ENCODE measurements around the gene RIT1. TPM values are rescaled to one million over a fixed set of nuclear protein-coding genes. Genes with fewer than 3 reads are reported as not detected.

RIT1 gene
- total RNA-seq, 1 donor from 2014 or later: 34.3 TPM

DNA sequence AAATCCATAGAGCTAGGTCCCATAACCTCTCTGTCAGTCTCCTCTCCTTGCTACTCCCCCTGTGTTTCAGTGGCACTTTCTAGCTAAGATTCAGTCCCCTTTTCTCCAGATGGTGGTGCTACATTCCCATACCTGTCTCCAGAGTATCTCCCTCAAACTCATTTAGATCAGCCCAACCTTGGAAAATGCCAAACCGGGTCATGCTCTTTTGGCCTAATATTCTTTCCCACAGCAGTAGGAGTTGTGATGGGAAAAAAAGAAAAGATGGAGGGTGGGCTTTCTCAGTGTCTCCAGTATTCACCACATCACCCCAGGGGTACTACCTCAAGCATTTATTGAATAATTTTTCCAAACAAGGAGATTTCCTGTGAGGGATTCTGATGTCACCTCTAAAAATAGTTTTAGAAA is 27.1 kb upstream of the RIT1 start:
- DNase-seq (ENCODE audit: low spot score in 2 of 2, unreplicated experiment in 2 of 2): no peak
- TF ChIP-seq, protein P1, sequence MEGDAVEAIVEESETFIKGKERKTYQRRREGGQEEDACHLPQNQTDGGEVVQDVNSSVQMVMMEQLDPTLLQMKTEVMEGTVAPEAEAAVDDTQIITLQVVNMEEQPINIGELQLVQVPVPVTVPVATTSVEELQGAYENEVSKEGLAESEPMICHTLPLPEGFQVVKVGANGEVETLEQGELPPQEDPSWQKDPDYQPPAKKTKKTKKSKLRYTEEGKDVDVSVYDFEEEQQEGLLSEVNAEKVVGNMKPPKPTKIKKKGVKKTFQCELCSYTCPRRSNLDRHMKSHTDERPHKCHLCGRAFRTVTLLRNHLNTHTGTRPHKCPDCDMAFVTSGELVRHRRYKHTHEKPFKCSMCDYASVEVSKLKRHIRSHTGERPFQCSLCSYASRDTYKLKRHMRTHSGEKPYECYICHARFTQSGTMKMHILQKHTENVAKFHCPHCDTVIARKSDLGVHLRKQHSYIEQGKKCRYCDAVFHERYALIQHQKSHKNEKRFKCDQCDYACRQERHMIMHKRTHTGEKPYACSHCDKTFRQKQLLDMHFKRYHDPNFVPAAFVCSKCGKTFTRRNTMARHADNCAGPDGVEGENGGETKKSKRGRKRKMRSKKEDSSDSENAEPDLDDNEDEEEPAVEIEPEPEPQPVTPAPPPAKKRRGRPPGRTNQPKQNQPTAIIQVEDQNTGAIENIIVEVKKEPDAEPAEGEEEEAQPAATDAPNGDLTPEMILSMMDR (IDR thresholded peaks at IDR 0.05; ENCODE audit: unreplicated experiment): no peak
- H3K27ac Mint-ChIP-seq: no peak overlapping the region
- no peak overlapping the region for H3K4me3 Mint-ChIP-seq
- H3K4me1 Mint-ChIP-seq: peaks cover 22% of the 10 kb centered on the region
- no peaks in the 10 kb centered on the region for H3K27me3 Mint-ChIP-seq (ENCODE audit: low read depth)
- H3K9me3 Mint-ChIP-seq: no peaks in the 10 kb centered on the region
- H3K36me3 Mint-ChIP-seq: no peaks in the 10 kb centered on the region

DNA sequence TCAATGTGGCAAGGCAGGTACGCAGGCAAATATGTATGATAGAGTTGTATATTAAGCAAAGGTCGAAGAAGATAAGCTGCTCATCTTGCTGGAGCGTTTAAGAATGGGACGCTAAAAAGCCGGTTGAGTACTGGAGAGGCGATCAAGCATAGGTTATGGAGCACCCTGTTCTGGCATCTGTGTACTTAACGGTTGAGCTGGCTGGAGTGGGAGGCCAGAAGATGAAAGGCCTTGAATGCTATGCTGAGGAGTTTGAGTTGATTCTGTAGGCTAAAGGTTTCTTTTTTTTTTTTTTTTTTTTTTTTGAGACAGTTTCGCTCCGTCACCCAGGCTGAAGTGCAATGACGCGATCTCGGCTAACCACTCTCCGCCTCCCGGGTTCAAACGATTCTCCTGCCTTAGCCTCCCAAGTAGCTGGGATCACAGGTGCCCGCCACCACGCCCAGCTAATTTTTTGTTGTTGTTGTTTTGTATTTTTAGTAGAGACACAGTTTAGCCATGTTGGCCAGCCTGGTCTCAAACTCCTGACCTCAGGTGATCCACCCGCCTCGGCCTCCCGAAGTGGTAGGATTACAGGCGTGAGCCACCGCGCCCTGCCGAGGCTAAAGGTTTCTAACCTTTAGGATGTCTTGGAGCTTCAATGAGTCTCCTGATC is 23.9 kb upstream of the RIT1 start:
- no peaks in the 10 kb centered on the region for H3K9me3 Mint-ChIP-seq
- DNase-seq (ENCODE audit: low spot score in 2 of 2, unreplicated experiment in 2 of 2): no peak
- TF ChIP-seq, protein P1 (IDR thresholded peaks at IDR 0.05; ENCODE audit: unreplicated experiment): no peak
- H3K4me3 Mint-ChIP-seq: no peak overlapping the region
- H3K36me3 Mint-ChIP-seq: peaks cover 7% of the 10 kb centered on the region
- no peak overlapping the region for H3K27ac Mint-ChIP-seq
- H3K4me1 Mint-ChIP-seq: peaks cover 30% of the 10 kb centered on the region
- H3K27me3 Mint-ChIP-seq (ENCODE audit: low read depth): no peaks in the 10 kb centered on the region

DNA sequence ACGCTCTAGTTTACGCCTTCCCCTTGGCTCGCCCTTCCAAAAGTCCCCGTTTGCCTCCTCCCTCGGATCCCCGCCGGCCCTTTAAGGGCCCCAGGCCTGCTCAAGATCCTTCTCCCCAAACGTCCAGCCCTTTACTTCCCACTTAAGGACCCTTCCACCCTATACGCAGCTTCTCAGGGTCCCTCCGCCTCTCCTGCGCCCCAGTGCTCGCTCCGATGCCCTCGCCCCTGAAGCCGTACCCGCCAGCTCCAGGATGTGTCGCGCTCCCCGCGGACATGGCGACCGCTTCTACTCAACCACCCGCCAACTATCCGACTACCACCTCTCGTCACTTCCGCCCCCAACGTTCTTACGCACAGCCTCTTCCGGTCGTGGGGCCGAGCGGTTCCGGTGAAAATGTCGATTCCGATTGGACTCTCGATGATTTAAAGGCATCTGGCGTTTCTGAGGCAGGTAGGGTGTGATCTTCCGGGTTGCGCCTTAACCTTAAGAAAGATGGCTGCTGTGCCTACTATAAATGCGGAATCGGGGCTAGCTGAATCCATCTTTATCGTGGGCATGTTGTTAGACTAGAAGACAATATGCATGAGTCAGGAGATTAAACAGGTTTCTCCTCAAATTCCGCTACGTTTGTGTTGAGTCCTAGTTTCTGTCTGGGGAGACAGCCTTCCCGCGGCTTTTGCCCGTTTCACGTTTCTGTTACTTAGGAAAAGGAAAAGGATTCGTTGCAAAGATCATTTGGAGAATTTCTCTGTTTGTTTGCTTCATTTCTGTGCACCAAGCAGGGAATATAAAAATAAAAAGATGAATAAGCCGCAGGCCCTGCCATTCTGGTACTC is 23.2 kb upstream of the RIT1 start, which contains the start of gene KHDC4:
Gene KHDC4, minus strand, starts transcription at position 317 of the 839 bp plus-strand sequence. Its CDS starts 40 bp downstream, at position 277.
- Mint-ChIP-seq H3K4me1 (peaks cover 28% of the 10 kb centered on the region), H3K4me3 (no peak within 1 kb of the TSS), H3K27ac (no peak within 1 kb of the TSS), H3K27me3 (ENCODE audit: low read depth) (no peaks in the 10 kb centered on the region), H3K9me3 (no peaks in the 10 kb centered on the region), H3K36me3 (peaks cover 10% of the 10 kb centered on the region)
- TF ChIP-seq, protein P1 (IDR thresholded peaks at IDR 0.05; ENCODE audit: unreplicated experiment): no peak
- peak; percentile 74 to 86 for DNase-seq (ENCODE audit: low spot score in 2 of 2, unreplicated experiment in 2 of 2)

DNA sequence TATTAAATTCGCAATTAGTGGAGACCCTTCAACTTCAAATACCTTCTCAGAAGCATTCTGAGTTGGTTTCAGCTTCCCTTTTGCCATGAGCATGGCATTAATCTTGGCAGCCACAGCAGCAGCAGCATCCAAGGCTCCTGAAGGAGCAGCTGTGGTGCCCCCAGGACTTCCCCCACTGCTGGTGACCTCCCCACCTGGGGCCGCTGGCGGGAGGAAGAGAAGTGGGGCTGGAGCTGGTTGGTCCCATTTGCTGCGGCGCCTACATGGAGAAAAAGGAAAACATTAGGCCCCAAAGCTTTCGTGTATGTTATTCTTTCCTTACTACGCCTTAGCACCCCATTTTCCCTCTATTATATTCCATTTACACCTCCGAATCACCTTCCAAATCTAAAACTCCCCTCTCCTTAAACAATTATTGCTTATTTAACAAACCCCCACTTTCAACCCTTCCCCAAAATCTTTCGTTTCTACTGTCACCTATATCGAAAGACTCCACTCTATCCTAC is 22.5 kb upstream of the RIT1 start:
- Mint-ChIP-seq H3K27me3 (ENCODE audit: low read depth) (no peaks in the 10 kb centered on the region), H3K4me1 (peaks cover 28% of the 10 kb centered on the region), H3K27ac (no peak overlapping the region), H3K9me3 (no peaks in the 10 kb centered on the region), H3K4me3 (no peak overlapping the region), H3K36me3 (peaks cover 15% of the 10 kb centered on the region)
- TF ChIP-seq, protein P1 (IDR thresholded peaks at IDR 0.05; ENCODE audit: unreplicated experiment): no peak
- DNase-seq (ENCODE audit: low spot score in 2 of 2, unreplicated experiment in 2 of 2): no peak

DNA sequence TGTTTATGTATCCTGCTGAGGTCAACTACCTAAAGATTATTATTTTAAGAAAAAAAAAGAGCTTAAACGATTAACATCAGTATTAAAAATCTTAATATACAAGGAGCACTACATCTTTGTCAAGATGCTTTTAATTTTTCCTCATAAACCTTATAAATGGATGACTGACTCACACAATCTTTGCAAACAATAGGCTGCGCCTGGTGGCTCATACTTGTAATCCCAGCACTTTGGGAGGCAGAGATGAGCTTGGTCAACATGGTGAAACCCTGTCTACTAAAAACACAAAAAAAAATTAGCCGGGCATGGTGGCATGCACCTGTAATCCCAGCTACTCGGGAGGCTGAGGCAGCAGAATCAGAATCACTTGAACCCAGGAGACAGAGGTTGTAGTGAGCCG is 21.3 kb upstream of the RIT1 start:
- no peaks in the 10 kb centered on the region for H3K9me3 Mint-ChIP-seq
- DNase-seq (ENCODE audit: low spot score in 2 of 2, unreplicated experiment in 2 of 2): no peak
- H3K4me3 Mint-ChIP-seq: peak overlapping the region; percentile 43
- no peaks in the 10 kb centered on the region for H3K27me3 Mint-ChIP-seq (ENCODE audit: low read depth)
- H3K36me3 Mint-ChIP-seq: peaks cover 19% of the 10 kb centered on the region
- H3K27ac Mint-ChIP-seq: no peak overlapping the region
- TF ChIP-seq, protein P1 (IDR thresholded peaks at IDR 0.05; ENCODE audit: unreplicated experiment): no peak
- peaks cover 24% of the 10 kb centered on the region for H3K4me1 Mint-ChIP-seq

Measured in mesothelial cell of epicardium (in vitro differentiated cells).